Nucleus accumbens (tissue), 56 donors: ENCODE measurements around the gene CADPS2.
"Not testable (repeated sequence)": the region's sequence is repeated elsewhere in the genome, so short reads cannot be mapped to it uniquely, and the experiment has no call there.

Experiments used
- DNase-seq, 56 donors: peaks; one replicate each; lab custom pipeline; 2025; lab: John Stamatoyannopoulos, UW

CADPS2 gene

GRCh38 chr7:122719010-122719578 is 167.2 kb downstream of the CADPS2 start:
- no peak for DNase-seq

GRCh38 chr7:122717356-122718089 is 168.7 kb downstream of the CADPS2 start:
- no peak for DNase-seq

DNA sequence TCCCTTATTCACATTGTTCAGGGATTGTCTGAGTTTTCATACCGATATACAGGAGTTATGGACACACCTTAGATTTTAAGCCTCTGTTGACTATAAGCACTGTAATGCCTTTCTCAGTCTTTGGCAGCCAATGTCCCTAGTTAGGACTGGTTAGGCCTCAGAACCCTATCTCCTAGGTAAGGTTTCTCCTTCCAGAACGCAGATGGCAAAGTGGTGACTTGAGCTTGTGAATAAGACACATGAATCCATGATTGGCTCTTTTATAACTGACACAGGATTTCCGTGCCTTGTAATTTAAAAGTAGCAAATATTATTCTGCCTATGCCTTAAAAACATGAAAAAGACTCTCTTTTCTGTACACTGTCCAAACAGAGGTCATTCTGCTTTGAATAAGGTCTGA is 171.1 kb downstream of the CADPS2 start:
- no peak for DNase-seq

GRCh38 chr7:122710916-122711315 is 175.3 kb downstream of the CADPS2 start:
- no peak for DNase-seq

DNA sequence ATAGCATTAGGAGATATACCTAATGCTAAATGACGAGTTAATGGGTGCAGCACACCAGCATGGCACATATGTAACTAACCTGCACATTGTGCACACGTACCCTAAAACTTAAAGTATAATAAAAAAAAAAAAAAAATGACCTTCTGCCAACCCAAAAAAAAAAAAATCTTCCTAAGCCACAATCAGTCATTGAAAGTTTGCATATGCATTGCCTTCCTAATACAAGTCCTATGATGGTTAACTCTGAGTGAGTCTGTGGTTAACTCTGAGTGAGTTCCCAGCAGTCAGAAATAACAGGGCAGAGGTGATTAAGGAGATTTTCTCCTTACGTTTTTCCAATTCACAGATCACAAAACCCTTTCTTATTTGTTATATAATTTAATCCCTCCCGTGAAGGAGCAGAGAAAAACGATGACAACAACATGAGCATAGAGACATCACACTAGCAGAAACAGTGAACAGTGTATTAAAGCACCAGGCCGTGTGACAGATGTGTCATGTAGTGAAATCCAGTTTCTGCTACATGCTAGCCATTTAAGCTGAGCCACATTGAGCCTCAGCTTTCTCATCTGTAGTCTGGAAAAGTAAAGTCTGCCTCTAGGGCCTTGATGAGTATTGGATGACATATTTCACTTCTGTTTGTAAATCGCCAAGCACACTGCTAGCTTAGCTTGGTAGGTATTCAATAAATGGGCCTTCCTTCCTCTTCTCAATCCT is 176.2 kb downstream of the CADPS2 start:
- no peak for DNase-seq

GRCh38 chr7:122706836-122707235 is 179.4 kb downstream of the CADPS2 start:
- no peak for DNase-seq

DNA sequence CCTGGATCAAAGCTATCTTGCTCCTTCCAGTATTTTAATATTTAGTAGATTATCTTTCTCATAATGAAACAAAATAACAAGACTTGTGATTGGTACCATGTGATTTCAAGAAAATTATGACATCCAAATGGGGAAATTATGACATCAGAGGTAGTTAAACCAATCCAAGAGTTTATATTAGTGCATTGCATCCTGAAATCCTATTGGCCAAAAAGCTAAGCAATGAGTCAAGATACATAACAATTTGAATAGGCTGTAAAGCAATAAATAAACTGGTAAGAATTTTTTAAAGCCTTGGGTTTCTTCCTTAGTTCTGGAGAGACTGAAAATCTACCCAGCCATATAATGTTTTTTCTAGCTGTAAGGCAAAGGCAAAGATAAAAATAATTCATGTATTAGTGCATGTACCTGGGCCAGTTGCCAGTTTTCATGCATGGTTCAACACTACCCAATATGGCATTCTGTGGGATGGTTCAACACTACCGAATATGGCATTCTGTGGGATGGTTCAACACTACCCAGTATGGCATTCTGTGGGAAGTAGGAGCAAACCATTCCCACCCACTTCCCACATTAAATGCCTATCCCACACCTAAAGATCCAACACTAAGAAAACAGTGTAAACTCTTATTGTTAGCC is 183.3 kb downstream of the CADPS2 start, which contains the start of gene RNF148:
RNF148 (minus strand) TSS at position 51 of the 639 bp plus-strand sequence. CDS start 172 bp downstream, outside the sequence.
- no peak for DNase-seq

DNA sequence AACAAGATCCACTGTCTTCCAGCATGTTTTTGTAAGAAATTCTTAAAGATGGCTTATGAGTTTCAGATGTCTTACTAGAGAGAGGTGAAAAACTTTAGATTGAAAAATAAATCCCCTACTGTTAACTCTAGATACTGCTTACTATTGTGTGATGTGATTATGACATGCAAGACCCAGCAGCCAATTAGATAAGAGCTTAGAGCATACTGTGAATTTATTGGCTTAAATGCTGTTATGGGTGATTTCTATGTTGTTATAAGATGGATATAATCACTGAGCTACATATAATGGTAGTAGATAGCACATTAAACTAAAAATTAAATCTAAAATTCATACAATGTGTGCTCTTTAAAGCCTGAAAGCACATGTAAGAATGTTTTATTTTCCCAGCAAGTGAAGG is 187.2 kb downstream of the CADPS2 start, which contains the start of gene RNF133:
RNF133 (minus strand) TSS at position 101 of the 400 bp plus-strand sequence. CDS start 199 bp downstream, outside the sequence.
- no peak for DNase-seq

DNA sequence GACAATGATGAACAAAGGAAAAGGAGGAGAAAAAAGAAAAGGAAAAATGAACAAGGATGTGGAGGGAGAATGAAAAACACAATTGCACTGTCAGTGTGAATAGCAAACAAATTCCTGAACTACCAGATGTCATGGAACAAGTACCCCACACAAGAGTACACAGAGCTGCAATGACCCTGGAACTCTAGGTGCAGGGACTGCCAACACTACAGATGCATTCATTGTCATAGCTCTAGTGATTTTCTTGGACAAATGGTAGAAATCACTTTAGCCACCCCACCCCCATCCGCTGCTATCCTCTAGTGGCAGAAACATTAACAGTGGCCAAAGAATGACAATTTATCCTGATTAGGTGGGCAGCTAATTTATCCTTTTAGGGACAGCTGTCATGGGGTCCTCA is 190.4 kb downstream of the CADPS2 start:
- DNase-seq = no peak

- no peak for DNase-seq
Measured at GRCh38 chr7:122694697-122695096, 191.6 kb downstream of the CADPS2 start.

DNA sequence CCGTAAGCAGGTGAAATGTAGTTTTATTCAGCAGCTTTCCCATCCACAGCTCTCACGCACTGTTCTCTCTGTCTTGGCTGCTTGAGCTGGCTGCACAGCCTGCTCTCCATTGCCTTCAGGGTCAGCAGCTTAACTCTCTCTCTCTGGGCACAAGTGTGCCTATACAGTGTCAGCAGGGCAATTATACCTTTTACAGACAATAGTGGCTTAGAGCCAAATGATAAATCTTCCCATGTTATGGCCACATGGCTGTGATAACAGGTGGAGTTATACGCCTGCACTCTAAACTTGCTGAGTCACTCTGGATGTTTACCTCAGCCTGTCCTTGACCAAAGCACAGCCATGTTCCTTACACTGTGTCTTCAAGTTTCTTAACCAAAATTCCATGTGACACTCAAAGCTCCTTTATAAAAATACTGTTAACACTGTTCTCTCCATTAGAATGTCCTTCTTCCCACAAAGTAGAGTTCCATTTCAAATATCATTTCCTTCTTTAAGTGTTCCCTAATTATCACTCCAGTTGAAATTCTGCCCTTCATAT is 193.4 kb downstream of the CADPS2 start:
- DNase-seq = no peak

DNA sequence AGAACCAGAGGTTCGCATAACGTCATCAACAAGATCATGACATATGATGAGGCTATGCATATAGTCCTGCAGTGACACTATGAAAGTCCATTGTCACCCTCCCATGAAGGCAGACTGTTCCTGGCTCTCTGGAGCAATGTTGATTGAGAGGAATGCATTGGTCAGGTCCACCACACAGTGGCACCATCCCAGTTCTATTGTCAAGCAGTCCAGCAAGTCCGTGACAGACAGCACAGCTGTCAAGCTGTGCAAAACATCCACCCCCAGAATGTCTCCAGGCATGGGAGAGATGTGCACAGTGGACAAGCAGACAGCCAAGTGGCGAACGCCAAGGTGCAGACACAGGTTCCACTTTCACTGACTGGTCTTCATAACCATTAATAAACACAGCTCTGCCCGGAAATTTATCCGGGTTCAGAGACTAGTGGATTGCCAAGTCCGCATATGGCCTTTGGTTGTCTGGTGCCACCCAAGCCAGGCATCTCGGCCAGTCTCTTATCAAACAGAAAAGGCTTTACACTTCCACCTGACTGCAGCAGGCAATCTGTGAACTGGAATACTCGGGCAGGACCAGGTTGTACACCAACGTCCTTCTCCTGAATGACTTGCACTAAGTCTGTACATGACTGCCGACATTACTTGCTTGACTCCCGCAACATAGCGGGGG is 194.6 kb downstream of the CADPS2 start:
- no peak for DNase-seq

GRCh38 chr7:122689346-122690109 is 196.7 kb downstream of the CADPS2 start:
- no peak for DNase-seq

- no peak for DNase-seq
Measured at GRCh38 chr7:122688400-122688998, 197.8 kb downstream of the CADPS2 start.

DNA sequence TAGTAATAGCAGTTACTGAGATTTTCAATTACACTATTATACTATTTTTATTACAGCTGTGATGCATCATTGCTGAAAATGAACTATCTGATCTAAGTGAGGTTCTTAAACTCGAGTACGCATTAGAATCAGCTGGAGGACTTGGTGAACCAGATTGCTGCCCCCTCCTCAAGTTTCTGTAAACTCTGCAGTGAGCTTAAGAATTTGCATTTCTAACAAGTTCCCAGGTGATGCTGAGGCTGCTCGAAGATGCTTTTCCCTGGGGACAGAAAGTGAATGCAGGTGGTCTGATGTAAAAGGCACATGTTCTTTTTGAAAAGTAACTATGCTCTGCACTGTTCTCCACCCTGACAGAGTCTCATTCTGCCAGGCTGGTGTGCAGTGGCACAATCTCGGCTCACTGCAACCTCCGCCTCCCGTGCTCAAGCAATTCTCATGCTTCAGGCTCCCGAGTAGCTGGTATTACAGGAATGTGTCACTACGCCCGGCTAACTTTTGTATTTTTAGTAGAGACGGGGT is 199.8 kb downstream of the CADPS2 start:
- no peak for DNase-seq

- no peak for DNase-seq
Measured at GRCh38 chr7:122684504-122684903, 201.8 kb downstream of the CADPS2 start.

GRCh38 chr7:122682815-122683550 is 203.3 kb downstream of the CADPS2 start:
- DNase-seq = no peak

GRCh38 chr7:122681186-122681585 is 205.1 kb downstream of the CADPS2 start:
- not testable (repeated sequence) for DNase-seq
